ENCODE measurements around the gene ZNF248.
A peak's percentile ranks its signal among the peaks of the same experiment; 100 is the strongest.

Gene ZNF248

DNA sequence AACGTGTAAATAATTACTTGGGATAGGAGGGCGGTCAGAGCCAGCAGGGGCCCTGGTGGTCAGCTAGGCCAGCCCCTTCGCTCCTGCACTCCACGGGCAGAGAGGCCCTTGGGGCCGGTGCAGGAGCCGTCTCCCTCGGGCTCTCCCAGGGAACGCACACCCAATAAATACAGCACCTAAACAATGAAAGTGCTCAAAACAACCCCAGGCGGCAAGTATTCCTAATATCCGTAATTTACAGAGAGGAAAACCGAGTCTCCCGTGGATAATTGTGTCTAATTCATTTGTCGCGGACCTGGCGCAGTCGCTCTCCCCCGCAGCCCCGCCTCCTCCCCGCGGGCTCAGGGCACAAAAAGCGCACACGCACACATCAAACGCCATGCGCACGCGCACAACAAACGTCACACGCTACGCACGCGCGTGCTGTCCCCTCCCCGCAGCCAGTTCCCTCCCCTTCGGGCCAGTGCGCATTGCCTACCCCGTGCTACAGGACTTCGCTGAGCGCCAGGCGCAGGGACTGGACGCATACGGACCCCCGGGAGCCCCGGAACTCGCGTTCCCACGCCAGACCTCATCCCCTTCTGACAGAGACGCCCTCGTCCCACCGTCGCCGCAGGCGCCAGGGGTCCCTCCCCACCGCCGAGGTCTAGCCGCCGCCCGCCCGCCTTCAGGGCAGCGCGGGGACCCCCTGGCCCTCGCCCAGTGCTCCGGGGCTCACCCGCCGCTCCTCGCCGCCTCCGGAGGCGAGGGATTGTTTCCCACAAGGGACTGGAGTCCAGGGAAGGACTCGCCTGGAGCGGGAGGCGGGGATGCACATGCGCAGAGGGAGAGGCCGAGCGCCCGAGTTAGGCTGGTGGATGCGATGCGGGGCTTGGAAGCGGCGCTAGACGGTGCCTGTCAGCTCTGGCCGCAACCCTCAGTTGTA, at the start of gene ZNF248:
Gene ZNF248 (minus strand): TSS at position 324 of the 925 bp plus-strand sequence. CDS start 1,300 bp downstream, outside the sequence.
- peak; percentile 96 for DNase-seq (ENCODE audit: extremely low read depth, low read depth)

DNA sequence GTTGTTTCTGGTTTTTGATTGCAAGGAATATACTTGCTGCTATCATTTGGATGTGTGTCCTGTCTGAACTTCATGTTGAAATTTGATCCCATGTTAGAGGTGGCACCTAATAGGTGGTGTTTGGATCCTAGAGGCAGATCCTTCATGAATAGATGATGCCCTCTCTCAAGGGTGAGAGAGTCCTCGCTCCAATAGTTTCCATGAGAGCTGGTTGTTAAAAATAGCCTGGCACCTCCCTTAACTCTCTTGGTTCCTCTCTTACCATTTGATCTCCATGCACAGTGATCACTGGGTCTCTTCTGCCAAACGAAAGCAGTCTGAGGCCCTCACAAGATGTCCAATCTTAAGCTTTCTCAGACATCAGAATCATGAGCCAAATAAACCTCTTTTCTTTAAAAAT, 49.0 kb upstream of the ZNF248 start:
- no peak for DNase-seq (ENCODE audit: extremely low read depth, low read depth)
- no peak for TF ChIP-seq CTCF (IDR thresholded peaks at IDR 0.05; ENCODE audit: low read depth, low read length)

More for the DNA sequence above, at the start of gene ZNF248:
- peak; percentile 7 for TF ChIP-seq CTCF (IDR thresholded peaks at IDR 0.05; ENCODE audit: low read depth, low read length)

GRCh38 chr10:37896436-37896835, 39.0 kb upstream of the ZNF248 start:
- no peak for TF ChIP-seq CTCF (IDR thresholded peaks at IDR 0.05; ENCODE audit: low read depth, low read length)
- no peak for DNase-seq (ENCODE audit: extremely low read depth, low read depth)

- TF ChIP-seq CTCF (IDR thresholded peaks at IDR 0.05; ENCODE audit: low read depth, low read length), result no peak
- DNase-seq (ENCODE audit: extremely low read depth, low read depth), result no peak
Observed at GRCh38 chr10:37895674-37896073, 38.3 kb upstream of the ZNF248 start.

DNA sequence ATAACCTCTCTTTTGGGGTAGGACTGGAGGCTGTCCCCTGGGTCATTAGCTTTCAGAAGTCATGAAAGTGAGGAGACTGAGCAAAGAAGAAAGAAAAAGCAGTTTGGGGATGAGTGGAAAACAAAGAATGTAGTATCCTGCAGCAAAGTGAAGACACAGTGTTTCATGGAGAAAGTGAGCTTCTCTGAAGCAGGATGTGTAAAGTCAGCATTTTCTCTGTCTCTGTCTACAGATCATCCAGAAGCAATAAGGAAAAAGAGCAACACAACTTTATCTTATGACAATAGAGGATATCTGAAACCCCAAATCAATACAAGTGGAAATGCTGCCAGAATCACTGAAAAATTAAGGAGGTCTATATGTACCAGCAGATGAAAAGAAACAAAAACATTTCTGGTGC, 28.4 kb upstream of the ZNF248 start:
- TF ChIP-seq CTCF (IDR thresholded peaks at IDR 0.05; ENCODE audit: low read depth, low read length), result no peak
- no peak for DNase-seq (ENCODE audit: extremely low read depth, low read depth)

DNA sequence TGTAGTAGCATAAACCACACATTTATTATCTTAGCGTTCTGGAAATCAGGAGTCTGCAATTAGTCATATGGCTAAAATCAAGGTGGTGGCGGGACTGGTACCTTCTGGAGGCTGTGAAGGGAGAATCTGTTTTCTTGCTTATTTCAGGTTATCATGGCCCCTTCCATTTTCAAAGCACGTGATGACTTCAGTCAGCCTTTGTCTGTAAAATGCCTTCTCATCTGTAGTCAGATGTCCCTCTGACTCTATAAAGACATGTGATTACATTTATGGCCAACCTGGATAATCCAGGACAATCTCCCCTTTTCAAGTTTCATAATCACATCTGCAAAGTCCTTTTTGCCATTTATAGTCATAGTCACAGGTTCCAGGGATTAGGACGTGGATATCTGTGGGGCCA, 15.5 kb upstream of the ZNF248 start:
- TF ChIP-seq CTCF (IDR thresholded peaks at IDR 0.05; ENCODE audit: low read depth, low read length), result no peak
- no peak for DNase-seq (ENCODE audit: extremely low read depth, low read depth)

DNA sequence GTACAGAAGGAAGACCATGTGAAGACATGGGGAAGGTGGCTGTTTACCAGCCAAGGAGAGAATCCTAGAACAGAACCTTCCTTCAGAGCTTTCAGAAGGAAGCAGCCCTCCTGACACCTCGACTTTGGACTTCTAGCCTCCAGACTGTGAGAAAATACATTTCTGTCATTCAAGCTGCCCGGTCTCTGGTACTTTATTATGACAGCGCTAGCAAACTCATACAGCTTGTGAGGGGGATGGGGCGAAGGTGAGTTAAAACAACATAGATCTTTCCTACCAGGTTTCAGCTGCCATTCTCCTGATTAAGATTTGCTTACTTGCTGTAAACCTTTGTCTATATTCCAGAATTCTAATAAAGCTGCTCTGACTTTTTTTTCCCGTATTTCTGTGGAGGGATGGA, 14.9 kb upstream of the ZNF248 start:
- no peak for TF ChIP-seq CTCF (IDR thresholded peaks at IDR 0.05; ENCODE audit: low read depth, low read length)
- DNase-seq (ENCODE audit: extremely low read depth, low read depth), result no peak

All from AG09319 (cell line).